ENCODE results near the gene SDHAF4. TPM values are rescaled to one million over a fixed set of nuclear protein-coding genes. Genes with fewer than 3 reads are reported as not detected.

Gene SDHAF4
- total and polyA plus RNA-seq, 10 of the 15 experiments (the other 5 are each of a cell fraction or from before 2014, with no cell fraction given) = 8.4 to 20.4 (median 15.6) TPM

DNA sequence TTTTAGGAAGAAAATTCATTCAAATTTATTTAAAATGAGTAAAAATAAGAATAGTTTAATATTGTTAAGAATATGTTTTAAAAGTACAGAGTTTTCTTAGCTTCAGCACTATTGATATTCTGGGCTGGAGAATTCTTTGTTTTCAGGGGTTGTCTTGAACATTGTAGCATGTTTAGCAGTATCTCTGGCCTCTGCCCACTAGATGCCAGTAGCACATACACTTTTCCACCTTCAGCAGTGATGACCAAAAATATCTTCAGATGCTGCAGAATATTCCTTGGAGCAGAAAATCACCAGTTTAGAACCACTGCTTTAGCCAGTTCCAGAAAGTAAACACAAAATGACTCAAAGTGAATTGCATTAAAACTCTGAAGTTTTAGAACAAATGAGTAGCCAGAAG is 19.4 kb upstream of the SDHAF4 start:
- no peak overlapping the region for H3K4me2 ChIP-seq (ENCODE audit: control insufficient read depth, insufficient read depth)
- no peaks in the 10 kb centered on the region for H4K20me1 ChIP-seq (ENCODE audit: control insufficient read depth, insufficient read depth)
- RAD21 ChIA-PET (ENCODE audit: unreplicated experiment) = interaction anchor here (1.5 to 3.4 kb wide), 3 partner anchors 8 to 139 kb away, joined by 3 to 15 read pairs (median 8); no protein-coding TSS in a partner anchor
- no TSS peak for BruUV-seq (replicated peaks)
- no peaks in the 10 kb centered on the region for H3K79me2 ChIP-seq (ENCODE audit: control insufficient read depth, insufficient read depth, low read length)
- no peak for DNase-seq (ENCODE audit: low read depth, low spot score)
- no peak overlapping the region for H3K27ac ChIP-seq (ENCODE audit: control insufficient read depth, insufficient read depth)
- no peak overlapping the region for H3K4me3 ChIP-seq
- H3K36me3 ChIP-seq (ENCODE audit: control insufficient read depth in 2 of 2, insufficient read depth in 2 of 2, low read length in 1 of 2) = no peaks in the 10 kb centered on the region
- POLR2A ChIA-PET = no interaction called here
- intact Hi-C loops (cut with micrococcal nuclease; ENCODE audit: unreplicated experiment) = loop anchor here (5.0 kb wide), 1 partner anchor 140 kb away; no protein-coding TSS in a partner anchor
- no peaks in the 10 kb centered on the region for H3K4me1 ChIP-seq (ENCODE audit: control insufficient read depth, insufficient read depth, low read length)
- no peaks in the 10 kb centered on the region for H3K27me3 ChIP-seq (replicated peaks in 1 of 2; ENCODE audit: control insufficient read depth in 2 of 2, insufficient read depth in 2 of 2, low read length in 1 of 2)
- in situ Hi-C loops (cut with MboI) = no loop called here
- CTCF ChIA-PET = interaction anchor here (0.9 to 6.4 kb wide), 8 partner anchors 10 to 337 kb away, joined by 3 to 70 read pairs (median 6); partner anchors contain the start of gene SDHAF4
- H3K9ac ChIP-seq (ENCODE audit: control insufficient read depth, insufficient read depth, low read length) = no peak overlapping the region
- peak; percentile 50; the same call in 1 of the 3 replicates for ATAC-seq
- FAIRE-seq = no peak
- no peaks in the 10 kb centered on the region for H3K9me3 ChIP-seq (replicated peaks; ENCODE audit: control insufficient read depth, insufficient read depth, low read length)
- SMC1A ChIA-PET (ENCODE audit: uncharacterized antibody, unreplicated experiment) = interaction anchor here (0.8 to 3.7 kb wide), 10 partner anchors 9 to 337 kb away, joined by 3 to 21 read pairs (median 4); partner anchors contain the start of gene SDHAF4
- no peak overlapping the region for H2AFZ ChIP-seq (ENCODE audit: control insufficient read depth, low read depth, low read length)
- TF ChIP-seq PML (IDR thresholded peaks at IDR 0.05; ENCODE audit: low read length) (no peak), MTA2 (IDR thresholded peaks at IDR 0.05; ENCODE audit: low read depth) (no peak), SMC3 (IDR thresholded peaks at IDR 0.05; ENCODE audit: borderline replicate concordance, low read length) (peak; percentile 27; the same call in 1 of the 2 replicates), NBN (IDR thresholded peaks at IDR 0.05) (no peak), MYC (IDR thresholded peaks at IDR 0.05; ENCODE audit: insufficient read depth, insufficient read length, insufficient replicate concordance, low read length, severe bottlenecking) (no peak), CREB1 (IDR thresholded peaks at IDR 0.05; ENCODE audit: low read depth) (no peak), KLF5 (IDR thresholded peaks at IDR 0.05; ENCODE audit: partially characterized antibody) (no peak), NFIC (IDR thresholded peaks at IDR 0.05; ENCODE audit: low read depth, low read length) (no peak), BCL11A (IDR thresholded peaks at IDR 0.05; ENCODE audit: low read depth, low read length) (no peak), MEF2A (IDR thresholded peaks at IDR 0.05; ENCODE audit: insufficient read depth, low read depth, low read length) (no peak), FOS (IDR thresholded peaks at IDR 0.05; ENCODE audit: borderline replicate concordance, extremely low read depth, insufficient read length) (no peak), TCF3 (IDR thresholded peaks at IDR 0.05; ENCODE audit: borderline replicate concordance, insufficient read depth, low read depth, low read length) (no peak), RAD21 (IDR thresholded peaks at IDR 0.05; ENCODE audit: insufficient read depth, low read depth, low read length) (peak; percentile 62)
- TF ChIP-seq, protein P1, sequence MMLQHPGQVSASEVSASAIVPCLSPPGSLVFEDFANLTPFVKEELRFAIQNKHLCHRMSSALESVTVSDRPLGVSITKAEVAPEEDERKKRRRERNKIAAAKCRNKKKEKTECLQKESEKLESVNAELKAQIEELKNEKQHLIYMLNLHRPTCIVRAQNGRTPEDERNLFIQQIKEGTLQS (IDR thresholded peaks at IDR 0.05; ENCODE audit: borderline replicate concordance, extremely low read depth, low read depth, low read length) = no peak
- TF ChIP-seq, protein P2, sequence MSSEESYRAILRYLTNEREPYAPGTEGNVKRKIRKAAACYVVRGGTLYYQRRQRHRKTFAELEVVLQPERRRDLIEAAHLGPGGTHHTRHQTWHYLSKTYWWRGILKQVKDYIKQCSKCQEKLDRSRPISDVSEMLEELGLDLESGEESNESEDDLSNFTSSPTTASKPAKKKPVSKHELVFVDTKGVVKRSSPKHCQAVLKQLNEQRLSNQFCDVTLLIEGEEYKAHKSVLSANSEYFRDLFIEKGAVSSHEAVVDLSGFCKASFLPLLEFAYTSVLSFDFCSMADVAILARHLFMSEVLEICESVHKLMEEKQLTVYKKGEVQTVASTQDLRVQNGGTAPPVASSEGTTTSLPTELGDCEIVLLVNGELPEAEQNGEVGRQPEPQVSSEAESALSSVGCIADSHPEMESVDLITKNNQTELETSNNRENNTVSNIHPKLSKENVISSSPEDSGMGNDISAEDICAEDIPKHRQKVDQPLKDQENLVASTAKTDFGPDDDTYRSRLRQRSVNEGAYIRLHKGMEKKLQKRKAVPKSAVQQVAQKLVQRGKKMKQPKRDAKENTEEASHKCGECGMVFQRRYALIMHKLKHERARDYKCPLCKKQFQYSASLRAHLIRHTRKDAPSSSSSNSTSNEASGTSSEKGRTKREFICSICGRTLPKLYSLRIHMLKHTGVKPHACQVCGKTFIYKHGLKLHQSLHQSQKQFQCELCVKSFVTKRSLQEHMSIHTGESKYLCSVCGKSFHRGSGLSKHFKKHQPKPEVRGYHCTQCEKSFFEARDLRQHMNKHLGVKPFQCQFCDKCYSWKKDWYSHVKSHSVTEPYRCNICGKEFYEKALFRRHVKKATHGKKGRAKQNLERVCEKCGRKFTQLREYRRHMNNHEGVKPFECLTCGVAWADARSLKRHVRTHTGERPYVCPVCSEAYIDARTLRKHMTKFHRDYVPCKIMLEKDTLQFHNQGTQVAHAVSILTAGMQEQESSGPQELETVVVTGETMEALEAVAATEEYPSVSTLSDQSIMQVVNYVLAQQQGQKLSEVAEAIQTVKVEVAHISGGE (CRISPR knock-in tag; IDR thresholded peaks at IDR 0.05) = no peak
- TF ChIP-seq, protein P3, sequence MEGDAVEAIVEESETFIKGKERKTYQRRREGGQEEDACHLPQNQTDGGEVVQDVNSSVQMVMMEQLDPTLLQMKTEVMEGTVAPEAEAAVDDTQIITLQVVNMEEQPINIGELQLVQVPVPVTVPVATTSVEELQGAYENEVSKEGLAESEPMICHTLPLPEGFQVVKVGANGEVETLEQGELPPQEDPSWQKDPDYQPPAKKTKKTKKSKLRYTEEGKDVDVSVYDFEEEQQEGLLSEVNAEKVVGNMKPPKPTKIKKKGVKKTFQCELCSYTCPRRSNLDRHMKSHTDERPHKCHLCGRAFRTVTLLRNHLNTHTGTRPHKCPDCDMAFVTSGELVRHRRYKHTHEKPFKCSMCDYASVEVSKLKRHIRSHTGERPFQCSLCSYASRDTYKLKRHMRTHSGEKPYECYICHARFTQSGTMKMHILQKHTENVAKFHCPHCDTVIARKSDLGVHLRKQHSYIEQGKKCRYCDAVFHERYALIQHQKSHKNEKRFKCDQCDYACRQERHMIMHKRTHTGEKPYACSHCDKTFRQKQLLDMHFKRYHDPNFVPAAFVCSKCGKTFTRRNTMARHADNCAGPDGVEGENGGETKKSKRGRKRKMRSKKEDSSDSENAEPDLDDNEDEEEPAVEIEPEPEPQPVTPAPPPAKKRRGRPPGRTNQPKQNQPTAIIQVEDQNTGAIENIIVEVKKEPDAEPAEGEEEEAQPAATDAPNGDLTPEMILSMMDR (IDR thresholded peaks at IDR 0.05 in 2 of 3, conservative IDR thresholded peaks at IDR 0.05 in 1 of 3; ENCODE audit: control insufficient read depth in 2 of 3, extremely low read depth in 1 of 3, insufficient read depth in 1 of 3, low read depth in 3 of 3, low read length in 3 of 3) = peak; percentile 33 to 49 (median 43); a peak in 5 of 6 replicates
